Smooth muscle cell of trachea (primary cell): ENCODE results near the gene LDLRAD4. TPM values are rescaled to one million over a fixed set of nuclear protein-coding genes. Genes with fewer than 3 reads are reported as not detected.

Source experiments
- total RNA-seq: library from RNA; depleted of rRNA; stranded (reverse); fragments of >200 nt; gene quantifications from 2 replicates; pipeline ENCODE4 v1.2.1, GENCODE V29; 2014

Gene LDLRAD4
- total RNA-seq = under 0.01 and 0.17 TPM in 2 replicates

DNA sequence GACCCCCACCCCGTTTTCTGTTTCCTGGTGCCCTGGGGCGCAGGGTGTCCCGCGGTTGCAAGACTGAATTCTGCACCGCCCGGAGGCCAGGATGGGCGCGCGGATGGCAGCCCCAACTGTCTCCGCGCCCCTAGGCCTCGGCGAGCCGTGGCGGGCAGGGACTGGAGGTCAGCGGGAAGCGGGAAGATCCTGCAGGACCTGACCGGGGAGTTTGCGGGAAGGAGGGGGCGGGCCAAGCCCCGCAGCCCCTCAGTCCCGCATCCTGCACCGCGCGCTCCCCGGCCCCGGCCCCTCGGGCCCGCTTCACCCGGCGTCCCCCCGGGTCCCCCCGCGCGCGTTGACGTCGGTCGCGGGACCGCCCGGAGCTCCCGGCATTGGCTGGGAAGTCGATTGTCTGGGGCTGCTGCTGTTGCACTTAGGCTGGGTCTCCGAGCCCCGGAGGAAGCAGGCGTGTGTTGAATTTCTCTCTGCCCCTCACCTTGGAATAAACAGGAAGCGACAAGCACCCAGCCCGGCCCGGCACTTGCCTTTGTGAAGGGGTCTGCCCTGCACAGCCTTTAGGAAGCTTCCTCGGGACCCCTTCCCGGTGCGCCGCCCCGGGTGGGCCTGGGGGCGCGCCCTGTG lies at the start of gene LDLRAD4:
Gene LDLRAD4, plus strand, starts transcription at position 393 of the 624 bp plus-strand sequence.

Other genes with a start within 250 kb of the LDLRAD4 start
- 26.1 and 39.4 TPM in 2 replicates for gene CEP192, start 227.4 kb upstream of the LDLRAD4 start, total RNA-seq